Hematopoietic multipotent progenitor cell treated with erythropoietin and hydrocortisone succinate and interleukin-3 and kit ligand, for 6 days (in vitro differentiated cells): Measurements from ENCODE around the gene RNF144B.
A peak's percentile ranks its signal among the peaks of the same experiment; 100 is the strongest.
"Not testable (repeated sequence)": the region's sequence is repeated elsewhere in the genome, so short reads cannot be mapped to it uniquely, and the experiment has no call there.

Experiments
- DNase-seq: peaks from one replicate; pipeline ENCODE4 v3.0.0-alpha.2; 2015

Gene RNF144B

GRCh38 chr6:18451756-18452155, 64.6 kb downstream of the RNF144B start:
- no peak for DNase-seq

GRCh38 chr6:18454446-18454845, 67.3 kb downstream of the RNF144B start:
- DNase-seq = no peak

DNA sequence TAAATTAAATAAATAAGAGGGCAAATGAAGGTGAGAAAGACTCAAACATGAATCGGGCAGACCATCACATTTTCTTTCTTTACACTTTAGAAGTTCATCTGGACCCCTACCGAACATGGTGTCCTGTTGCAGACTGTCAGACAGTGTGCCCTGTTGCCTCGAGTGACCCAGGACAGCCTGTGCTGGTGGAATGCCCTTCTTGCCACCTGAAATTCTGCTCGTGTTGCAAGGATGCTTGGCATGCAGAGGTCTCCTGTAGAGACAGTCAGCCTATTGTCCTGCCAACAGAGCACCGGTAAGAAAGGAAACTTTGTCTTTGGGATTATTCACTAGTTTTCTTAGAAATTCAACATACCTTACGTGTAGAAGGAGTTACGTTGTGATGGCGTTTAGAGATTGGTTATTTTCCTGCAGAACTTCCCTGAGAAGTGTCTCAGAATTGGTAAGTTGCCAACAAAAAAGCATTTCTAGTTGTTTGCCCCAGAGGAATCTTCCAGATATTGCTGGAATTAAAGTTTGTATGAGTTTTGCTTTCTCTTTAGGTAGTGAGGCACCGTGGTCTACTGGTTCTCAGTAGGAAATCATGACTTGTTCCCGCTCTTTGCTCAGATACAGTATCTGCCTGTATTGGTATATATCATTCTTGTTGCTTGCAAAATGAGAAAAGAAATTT, 70.1 kb downstream of the RNF144B start:
- DNase-seq = no peak

DNA sequence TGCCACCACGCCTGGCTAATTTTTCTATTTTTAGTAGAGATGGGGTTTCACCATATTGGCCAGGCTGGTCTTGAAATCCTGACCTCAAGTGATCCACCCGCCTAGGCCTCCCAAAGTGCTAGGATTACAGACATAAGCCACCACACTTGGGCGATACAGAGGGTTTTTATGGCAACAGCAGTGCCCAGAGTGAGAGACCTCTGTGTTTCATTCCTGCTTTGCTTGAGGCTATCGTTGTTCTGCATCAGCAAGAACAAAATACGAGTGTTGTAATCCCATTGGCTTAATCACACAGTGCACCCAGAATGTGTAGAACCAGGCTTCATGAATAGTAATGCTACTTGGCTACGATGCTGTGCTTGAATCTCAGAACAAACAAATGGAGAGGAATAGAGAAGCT, 70.9 kb downstream of the RNF144B start:
- not testable (repeated sequence) for DNase-seq

DNA sequence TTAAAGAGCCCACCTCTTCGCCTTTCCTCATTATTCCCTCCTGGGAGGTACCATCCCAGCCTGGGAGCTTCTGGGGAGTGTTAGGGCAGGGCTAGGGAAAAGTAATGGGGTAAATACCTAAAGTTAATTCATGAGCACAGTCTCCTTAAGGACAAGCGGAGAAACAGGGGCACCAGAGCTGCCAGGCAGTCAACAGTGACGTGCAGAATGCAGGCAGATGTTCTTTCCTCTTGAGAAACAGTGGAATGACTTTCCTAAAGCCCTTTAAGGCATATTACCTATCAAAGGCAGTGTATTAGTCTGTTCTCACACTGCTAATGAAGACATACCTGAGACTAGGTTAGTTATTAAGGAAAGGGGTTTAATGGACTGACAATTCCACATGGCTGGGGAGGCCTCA, 76.3 kb downstream of the RNF144B start:
- no peak for DNase-seq

DNA sequence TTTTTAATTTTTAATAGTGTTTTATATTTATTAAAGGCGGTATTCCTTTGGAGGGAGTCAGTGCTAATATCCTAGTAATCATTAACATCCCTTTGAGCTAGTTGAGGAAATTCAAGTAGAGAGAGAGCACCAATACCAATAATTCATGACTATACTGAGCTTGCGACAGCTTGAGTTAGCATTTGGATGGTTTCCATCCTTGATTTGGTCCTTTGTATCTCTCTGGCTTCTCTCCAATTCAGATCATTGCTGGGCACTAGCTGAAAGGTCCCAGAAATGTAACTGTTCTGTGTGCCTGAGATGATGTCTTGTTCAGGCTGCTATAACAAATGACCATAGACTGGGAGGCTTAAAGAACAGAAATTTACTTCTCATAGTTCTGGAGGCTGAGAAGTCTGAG, 77.0 kb downstream of the RNF144B start:
- DNase-seq = no peak

GRCh38 chr6:18465410-18466154, 78.4 kb downstream of the RNF144B start:
- DNase-seq = no peak

- DNase-seq = no peak
These were observed 80.8 kb downstream of the RNF144B start for GRCh38 chr6:18467741-18468502.

- DNase-seq = no peak
These were observed 81.3 kb downstream of the RNF144B start for GRCh38 chr6:18468503-18468843.

- DNase-seq = no peak
These were observed 82.4 kb downstream of the RNF144B start for GRCh38 chr6:18469536-18469935.

DNA sequence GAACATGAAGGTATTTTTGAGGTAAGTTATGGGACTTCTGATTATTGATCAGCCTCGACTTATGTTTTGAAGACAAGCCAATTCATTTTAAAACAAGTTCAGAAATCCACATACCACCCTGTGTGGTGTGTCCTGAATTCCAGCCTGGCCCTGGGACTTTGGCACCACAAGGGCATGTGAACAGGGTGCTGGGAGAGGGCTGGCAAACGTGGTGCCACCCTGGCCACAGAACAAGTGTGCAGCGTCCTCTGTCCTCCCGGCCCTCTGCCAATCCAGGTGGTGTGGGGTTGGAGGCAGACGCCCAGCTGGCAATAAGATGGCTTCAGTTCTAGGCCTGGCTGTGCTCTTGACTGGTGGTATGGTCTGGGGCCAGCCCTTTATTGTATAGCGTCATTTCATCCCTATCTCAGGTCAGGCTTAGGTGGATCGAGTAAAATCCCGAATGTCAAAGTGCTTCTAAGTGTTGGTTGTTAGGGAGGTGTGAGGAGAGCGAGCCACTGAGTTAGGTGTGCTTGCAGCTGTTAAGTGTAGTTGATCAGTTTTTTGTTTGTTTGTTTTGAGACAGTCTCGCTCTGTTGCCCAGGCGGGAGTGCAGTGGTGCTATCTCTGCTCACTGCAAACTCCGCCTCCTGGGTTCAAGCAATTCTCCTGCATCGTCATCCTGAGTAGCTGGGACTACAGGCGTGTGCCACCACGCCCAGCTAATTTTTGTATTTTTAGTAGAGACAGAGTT, 84.2 kb downstream of the RNF144B start:
- no peak for DNase-seq

- DNase-seq = no peak
These were observed 85.8 kb downstream of the RNF144B start for GRCh38 chr6:18472941-18473340.

- DNase-seq = peak; percentile 10
These were observed 86.6 kb downstream of the RNF144B start for GRCh38 chr6:18473755-18474154.

DNA sequence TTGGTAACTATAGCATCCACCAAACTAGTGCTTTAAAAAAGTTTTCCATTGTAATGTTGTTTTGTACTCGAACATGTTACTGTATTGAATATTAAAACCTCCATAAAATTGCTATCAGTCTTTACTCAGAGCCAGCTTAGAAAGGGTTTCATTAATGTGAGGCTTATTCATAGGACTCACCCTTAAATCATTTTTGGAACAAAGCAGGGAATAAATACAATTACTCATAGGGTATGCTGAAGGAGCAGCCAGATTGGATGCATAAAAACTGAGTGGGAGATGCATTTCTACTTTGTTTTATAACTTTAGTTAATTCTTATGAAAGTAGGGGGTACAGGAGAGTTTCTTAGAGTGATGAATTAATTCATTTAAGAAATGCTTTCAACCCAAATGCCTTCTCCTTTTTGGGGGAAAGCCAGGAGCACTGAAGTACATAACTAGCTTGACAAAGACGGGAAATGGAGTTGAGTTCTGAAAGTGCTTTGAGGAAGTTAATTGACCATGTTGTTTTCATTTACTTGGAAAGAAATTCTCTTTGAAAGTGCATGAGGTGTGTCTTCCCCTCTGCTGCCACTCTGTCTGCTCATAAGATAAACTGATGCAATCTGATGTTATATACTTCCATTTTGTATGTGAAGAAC, 90.3 kb downstream of the RNF144B start:
- no peak for DNase-seq

DNA sequence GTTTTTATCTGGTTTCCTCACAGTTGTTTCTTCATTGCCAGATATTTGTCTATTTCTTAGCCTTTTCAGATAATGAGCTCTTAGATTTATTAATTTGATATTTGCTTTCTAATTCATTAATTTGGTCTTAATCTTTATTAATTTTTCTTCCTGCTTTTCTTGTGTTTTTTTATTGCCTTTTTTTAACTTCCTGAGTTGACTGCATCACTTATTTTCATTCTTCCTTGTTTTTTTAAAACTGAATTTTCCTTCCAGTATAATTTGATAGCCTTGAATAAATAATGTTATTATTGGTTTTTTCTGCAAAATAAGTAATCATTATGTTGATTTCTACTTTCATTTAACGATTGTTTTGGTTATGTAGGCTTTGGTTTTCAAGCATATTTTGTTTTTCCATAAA, 91.5 kb downstream of the RNF144B start:
- DNase-seq = no peak

DNA sequence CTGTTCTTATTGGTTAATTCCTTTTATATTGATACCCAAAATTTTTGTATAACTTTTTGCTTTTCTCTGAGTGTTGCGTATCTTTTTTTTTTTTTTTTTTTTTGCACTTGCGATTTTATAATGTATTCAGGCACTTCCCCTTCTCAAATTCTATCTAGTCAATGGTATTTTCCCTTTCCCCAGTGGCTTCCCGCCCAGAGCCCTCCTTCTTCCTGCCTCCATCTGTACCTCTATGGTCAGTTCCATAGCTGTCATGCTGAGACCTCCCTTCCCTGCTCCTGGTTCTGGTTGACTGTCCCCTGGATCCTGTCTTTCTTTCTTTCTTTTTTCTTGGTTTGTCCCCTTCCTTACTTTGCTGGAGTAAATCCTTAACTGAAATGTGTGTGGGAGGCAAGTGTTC, 94.7 kb downstream of the RNF144B start:
- DNase-seq = no peak

GRCh38 chr6:18485660-18486435, 98.7 kb downstream of the RNF144B start:
- DNase-seq = no peak

DNA sequence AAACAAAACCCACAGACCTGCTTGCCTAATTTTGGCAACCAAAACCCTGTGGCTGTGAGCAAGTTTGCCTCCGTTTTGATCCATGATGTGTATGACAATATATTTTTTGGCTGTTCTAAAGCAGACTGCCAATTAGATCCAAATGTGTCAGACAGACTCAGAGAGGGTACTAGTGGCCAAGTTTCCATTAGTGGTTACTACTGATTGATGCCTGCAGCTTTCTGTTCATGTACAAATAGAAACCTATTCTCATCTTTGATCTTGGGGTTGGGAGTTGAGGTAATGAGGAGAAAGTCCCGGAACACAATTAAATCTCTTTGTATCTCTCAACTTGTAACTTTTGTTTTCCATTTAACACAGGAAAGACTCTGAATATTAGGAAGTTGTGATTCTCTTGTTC, 100.9 kb downstream of the RNF144B start:
- no peak for DNase-seq

DNA sequence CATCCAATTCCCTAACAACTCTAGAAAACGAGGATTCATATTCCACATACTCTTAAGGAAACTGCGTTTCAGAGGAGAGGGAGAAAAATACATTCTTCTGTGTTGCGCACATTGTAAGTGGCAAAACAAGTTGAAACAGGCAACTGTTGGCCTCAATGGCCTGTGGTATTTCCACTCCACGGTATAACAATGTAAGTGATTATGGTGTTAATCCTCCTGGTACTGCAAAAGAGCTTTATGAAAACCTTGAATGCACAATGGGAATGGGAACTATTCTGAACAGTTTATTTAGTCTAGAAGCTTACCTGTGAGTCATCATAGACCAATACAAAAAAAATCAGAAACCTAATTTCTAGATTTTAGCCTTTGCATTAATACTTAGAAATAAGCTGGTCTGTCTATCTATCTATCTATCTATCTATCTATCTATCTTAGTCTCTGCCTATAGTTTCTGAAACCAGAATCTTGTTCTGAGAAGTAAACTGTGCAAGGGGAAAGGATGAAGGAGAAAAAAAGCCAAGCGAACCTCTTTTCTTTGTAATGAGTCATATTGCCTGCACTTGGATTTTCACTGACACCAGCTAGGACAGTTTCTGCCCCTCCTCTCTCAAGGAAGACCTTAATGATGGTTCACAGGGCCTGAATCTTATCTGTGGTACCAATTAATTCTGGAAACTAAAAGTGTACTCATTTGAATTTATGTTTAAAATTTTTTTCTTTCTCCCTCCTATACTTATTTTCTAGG, 101.5 kb downstream of the RNF144B start:
- no peak for DNase-seq

DNA sequence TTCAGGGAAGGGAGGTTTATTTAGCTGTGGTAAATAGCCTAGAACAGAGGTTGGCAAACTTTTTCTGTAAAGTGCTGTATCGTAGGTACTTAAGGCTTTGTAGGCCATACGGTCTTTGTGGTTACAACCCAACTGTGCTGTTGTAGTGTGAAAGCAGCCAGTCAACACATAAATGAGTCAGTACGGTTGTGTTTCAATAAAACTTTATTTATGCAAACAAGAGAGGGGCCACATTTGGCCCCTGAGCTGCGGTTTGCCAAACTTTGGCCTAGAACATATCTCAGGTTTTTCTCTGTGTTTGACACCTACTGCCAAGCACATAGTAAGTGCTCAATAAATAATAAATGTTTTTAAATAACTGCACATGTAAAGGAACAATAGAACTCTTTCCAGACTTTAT, 102.2 kb downstream of the RNF144B start:
- DNase-seq = no peak

GRCh38 chr6:18491308-18492045, 104.3 kb downstream of the RNF144B start:
- DNase-seq = no peak
